GM21528 (cell line): ENCODE results near the gene SPDYE1.

Source experiments
- ATAC-seq: cut with Tn5 transposase; IDR thresholded peaks from one replicate; pipeline ENCODE4 v1.9.1; 2021; ENCODE audit warnings: mild to moderate bottlenecking, moderate library complexity; ENCODE audit not compliant: unreplicated experiment, low FRiP score

The SPDYE1 gene

GRCh38 chr7:44039800-44040492 is 42.2 kb downstream of the SPDYE1 start:
- peak; percentile 13 for ATAC-seq

- peak; percentile 33 for ATAC-seq
Measured at GRCh38 chr7:44040493-44040891, 42.8 kb downstream of the SPDYE1 start.

DNA sequence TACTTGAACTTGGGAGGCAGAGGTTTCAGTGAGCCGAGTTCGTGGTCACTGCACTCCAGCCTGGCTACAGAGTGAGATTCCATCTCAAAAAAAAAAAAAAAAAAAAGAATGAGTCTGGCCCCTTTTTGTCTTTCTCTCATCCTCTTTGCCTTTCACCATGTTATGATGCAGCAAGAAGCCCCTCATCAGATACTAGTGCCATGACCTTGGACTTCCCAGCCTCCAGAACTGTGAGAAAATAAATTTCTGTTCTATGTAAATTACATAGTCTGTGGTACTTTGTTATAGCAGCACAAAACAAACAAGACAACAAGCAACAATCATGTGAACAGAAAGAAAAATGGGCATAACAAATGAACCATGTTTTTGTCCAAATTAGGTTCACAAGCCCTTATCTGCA is 44.5 kb downstream of the SPDYE1 start:
- ATAC-seq: no peak

- no peak for ATAC-seq
Measured at GRCh38 chr7:44043902-44044301, 46.2 kb downstream of the SPDYE1 start.

- peak; percentile 60 for ATAC-seq
Measured at GRCh38 chr7:44044315-44045225, 46.9 kb downstream of the SPDYE1 start, which contains the start of gene DBNL. Gene DBNL, plus strand, starts transcription at chr7:44044702. Its CDS starts 36 bp downstream, at chr7:44044738.

DNA sequence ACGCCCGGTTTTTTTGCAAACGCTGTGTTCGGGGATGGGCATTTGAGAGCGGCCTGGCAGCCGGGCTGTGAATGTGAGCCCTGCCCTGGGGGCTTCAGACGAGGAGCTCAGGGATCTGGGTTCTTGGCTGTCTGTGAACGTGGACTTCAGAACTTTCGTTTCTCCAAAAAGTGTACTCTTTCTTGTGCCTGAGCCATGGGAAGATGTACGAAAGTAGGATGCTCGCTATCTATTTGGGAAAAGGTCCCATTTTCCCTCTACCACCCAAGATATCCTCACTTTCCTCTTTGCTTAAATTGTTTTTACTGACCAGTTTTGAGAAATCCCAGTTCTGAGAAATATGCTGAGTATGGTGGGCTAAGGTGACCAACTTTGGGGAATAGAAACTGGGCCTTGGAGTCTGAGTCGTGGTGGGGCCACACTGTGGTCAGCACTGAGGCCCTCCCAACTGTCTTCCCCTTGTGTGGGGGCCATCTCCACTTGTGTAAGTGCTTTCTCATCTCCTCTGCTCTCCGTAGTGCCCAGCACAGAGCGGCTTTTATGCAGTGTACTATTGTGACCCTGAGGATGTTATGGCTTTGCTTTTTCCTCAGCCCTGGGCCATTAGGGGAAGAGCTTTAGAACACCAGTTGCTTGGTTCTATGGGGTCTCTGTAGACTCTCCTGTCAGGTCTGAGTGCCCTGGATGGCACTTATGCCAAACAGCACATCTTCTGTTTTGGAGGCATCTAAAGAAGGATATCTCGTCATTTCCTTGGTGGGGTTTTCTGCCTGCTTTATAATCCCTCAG is 47.7 kb downstream of the SPDYE1 start:
- no peak for ATAC-seq

DNA sequence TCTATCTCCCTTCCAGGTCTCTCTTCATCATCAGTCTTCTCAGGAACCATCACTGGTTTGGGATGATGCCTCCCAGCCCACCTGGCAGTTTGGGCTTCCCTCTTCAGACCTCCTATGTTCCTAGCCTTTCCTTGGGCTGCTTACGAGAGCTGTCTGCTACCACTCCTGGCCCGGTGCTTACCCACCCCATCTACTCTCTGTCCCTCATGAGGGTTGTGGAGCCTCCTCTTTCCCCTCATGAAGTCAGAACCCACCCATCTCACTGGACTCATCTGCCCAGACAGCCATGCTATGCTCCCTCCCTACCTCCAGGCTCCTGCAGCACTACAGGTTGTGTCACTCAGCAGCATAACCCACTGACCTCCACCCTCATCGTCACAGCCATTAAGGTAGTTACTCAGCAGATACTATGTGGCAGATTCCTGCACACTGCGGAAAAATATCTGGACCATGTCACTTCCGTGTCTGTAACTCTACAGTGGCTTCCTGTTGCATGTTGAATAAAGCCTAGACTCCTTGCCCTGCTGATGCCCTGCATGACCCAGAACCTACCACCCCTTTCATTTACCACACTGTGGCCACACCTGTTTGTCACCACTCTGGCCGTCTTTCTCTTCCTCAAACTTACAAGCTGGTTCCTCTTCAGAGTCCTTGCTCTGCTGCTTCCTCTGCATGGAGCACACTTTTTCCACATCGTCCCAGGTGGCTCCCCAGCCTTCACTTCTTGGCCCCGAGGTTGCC is 48.8 kb downstream of the SPDYE1 start:
- peak; percentile 57 for ATAC-seq

- ATAC-seq: no peak
Measured at GRCh38 chr7:44048031-44048795, 50.5 kb downstream of the SPDYE1 start.

GRCh38 chr7:44050121-44050914 is 52.6 kb downstream of the SPDYE1 start:
- no peak for ATAC-seq

DNA sequence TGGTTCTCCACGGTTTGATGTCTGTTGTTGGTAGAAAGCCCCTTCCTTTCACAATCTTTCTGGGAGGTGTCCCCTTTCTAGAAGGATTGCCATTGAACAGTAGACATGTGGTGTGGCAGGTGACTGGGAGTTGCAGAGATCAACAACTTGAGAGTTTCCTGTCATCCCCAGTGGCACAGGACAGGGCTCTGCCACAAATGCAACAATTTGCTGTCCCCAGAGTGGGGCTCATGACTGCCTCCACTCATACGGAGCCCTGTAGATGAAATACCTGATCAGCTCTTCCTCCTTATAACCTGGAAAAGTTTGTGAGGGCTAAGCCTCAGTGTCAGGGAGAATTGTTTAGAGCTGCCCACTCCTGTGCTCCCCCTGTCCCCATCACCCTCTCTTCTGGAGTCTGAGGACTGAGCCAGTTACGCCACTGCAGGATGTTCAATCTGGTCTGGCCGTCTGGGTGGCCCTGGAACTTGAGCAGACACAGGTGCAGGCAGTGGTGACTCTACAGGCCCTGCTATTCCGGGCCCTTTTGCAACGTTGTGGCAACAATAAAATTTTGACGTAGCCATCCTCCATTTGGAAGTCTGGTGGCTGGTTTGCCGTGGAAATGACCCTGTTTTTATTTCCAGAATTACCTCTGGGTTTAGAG is 53.3 kb downstream of the SPDYE1 start:
- ATAC-seq: no peak

- no peak for ATAC-seq
Measured at GRCh38 chr7:44051611-44052220, 54.0 kb downstream of the SPDYE1 start.

DNA sequence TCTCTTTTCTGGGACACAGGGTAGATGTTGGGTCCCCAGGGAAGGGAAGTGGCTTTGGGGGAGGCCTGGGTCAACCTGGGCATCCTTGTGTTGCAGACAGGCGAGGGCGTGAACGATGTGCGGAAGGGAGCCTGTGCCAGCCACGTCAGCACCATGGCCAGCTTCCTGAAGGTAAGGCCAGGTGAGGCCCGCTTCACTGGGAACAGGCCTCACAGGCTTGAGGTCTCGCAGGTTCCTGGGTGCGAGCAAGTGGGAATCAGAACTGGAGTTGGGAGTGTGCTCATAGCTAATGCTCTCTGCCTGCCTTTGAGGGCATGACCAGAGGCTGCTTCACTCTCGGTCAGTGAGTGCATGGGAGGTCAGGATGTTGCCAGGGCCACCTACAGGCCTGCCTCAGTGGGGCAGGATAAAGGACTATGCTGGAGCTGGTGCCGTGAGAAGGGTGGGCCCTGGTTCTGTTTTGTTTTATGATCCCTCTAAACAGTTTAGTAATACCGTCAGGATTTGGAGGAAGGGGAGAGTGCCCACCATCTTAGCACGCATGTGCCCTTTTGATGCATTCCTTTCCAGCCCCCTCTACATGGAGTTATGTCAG is 55.2 kb downstream of the SPDYE1 start:
- ATAC-seq: no peak

GRCh38 chr7:44056681-44057080 is 59.0 kb downstream of the SPDYE1 start:
- no peak for ATAC-seq

DNA sequence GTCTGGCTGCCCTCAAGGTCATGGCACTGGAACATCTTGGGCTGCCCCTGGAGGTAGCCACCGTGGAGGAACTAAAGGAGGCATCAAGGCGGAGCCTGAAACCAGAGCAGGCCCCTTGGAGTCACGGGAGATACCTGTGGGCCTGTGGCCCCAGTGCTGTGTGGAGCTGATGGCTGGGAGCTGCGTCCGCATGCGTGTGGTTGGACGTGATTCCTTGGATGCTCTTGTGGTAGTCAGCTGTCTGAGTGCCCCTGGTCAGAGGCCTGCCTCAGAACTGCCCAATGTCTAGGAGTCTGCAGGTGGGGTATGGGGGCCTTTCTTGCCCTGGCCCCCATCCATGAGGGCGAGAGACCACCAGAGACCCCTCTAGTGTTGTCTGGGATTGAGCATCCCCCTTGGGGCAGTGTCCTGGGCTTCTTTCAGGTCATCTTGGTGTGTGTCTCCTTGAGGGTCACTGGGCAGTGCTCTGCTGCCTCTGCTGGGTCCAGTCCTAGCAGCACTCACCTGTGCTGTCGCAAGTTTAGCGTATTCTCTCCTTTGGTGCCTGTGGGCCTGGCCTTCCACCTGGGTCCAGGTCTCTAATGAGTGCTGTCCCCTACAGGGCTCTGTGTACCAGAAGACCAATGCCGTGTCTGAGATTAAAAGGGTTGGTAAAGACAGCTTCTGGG is 59.6 kb downstream of the SPDYE1 start:
- ATAC-seq: no peak

DNA sequence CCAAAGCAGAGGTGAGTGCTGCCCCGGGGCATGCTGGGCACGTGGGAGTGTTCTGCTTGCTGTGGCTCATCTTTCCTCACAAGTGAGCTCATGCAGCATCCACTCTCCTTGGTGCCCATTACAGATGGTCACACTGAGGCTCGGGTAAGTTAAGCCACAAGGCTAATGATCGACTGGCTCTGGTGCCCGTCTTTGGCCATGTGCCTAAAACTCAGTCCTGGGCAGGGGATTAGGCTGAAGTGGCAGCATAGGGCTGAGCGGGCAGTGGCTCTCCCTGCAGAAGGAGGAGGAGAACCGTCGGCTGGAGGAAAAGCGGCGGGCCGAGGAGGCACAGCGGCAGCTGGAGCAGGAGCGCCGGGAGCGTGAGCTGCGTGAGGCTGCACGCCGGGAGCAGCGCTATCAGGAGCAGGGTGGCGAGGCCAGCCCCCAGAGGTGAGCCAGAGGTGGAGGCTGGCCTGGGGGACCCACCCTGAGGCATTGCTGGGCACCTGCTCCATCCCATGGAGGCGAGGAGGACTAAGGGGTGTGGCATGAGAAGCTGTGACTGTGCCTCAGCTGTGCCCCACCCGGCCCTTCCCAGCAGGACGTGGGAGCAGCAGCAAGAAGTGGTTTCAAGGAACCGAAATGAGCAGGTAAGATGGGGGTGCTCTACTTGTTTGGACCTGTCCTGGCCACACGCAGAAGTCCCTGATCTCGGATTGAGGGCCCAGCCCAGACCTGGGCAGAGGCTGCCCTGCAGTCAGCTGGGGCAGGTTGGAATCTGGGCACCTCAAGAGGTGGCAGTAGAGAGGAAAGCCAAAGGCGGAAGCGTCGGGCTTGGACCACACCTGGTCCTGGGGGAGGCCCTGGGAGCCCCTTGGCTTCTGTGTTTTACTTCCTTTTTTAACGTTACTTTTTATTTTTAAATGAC is 60.4 kb downstream of the SPDYE1 start:
- ATAC-seq: no peak

DNA sequence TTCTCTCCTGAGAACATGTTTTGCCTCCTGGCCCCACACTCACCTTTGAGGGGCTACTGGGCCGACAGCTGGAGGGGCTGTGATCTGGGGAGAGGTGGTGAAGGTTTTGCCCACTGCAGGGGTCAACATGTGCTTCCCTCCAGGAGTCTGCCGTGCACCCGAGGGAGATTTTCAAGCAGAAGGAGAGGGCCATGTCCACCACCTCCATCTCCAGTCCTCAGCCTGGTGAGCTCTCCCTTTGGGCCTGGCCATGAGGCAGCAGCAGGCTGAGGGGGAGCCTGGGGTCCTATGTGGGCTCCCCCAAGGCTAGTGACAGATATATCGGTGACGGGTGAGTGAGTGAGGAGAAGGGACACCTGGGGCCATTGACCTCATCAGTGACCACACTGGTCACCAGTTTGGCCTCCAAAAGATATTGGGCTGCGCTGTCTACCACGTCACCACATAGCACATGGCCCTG is 61.1 kb downstream of the SPDYE1 start:
- ATAC-seq: no peak
